ENCODE data around the gene EHD1.

Gene EHD1

DNA sequence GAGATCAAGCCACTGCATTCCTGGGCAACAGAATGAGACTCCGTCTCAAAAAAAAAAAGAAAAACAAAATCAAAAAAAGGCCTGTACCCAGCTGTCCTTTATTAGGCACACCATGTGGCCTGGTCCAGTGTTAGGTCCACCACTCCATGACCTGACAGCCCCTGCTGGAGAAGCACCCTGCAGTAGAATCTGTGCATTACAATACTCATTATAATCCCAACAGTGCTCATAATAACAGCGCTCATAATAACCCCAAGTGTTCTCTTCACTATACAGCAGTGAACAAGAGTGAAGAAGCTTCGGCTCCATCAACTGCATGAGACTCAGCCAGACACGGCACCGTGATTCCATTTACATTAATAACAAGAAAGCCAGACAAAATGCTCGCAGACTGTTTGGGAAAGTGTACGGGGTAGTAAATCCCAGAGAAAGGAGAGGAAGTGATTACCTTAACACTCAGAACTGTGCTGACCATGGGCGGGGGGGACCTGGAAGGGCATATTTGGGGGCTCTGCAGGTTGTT lies 8.9 kb upstream of the EHD1 start:
- TF ChIP-seq, protein P1, sequence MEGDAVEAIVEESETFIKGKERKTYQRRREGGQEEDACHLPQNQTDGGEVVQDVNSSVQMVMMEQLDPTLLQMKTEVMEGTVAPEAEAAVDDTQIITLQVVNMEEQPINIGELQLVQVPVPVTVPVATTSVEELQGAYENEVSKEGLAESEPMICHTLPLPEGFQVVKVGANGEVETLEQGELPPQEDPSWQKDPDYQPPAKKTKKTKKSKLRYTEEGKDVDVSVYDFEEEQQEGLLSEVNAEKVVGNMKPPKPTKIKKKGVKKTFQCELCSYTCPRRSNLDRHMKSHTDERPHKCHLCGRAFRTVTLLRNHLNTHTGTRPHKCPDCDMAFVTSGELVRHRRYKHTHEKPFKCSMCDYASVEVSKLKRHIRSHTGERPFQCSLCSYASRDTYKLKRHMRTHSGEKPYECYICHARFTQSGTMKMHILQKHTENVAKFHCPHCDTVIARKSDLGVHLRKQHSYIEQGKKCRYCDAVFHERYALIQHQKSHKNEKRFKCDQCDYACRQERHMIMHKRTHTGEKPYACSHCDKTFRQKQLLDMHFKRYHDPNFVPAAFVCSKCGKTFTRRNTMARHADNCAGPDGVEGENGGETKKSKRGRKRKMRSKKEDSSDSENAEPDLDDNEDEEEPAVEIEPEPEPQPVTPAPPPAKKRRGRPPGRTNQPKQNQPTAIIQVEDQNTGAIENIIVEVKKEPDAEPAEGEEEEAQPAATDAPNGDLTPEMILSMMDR (conservative IDR thresholded peaks at IDR 0.05; ENCODE audit: low read length), result no peak
- DNase-seq (ENCODE audit: low read depth), result no peak
- H3K4me3 ChIP-seq (ENCODE audit: low read length), result no peak overlapping the region

DNA sequence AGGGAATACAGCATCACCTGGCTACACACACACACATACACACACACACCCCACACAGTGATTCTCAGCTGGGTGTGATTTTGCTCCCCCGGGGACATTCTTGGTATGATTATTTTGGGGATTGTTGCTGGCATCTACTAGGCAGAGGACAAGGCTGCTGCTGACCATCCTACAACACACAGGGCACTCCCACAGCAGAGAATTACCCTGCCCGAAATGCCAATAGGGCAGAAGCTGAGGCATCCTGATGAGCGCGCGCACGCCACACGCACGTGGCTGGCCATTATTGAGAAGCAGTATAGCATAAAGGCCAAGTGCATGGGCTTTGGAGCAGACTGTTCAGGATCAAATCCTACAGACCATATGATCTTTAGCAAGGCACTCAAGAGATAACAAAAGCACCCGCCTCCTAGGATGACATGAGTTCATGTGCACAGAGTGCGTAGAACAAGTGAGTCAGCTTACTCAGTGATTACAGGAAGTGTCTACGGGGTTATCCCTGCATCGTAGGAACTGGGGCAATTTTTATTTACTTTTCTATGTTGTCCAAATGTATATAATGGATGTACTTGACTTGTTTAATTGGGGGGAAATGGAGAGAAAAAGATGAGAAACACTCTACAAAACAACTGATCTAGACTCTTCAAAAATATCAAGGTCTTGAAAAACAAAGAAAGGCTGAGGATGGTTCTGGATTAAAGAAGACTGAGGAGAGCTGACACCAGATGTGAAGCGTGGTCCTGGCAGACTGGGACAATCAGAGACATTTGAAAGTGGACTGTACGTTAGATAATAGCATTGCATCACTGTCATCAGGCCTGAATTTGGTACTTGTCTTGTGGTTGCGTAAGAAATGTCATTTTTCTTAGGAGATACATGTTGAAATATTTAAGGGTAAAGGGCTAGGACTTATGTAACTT lies 7.2 kb upstream of the EHD1 start:
- H3K4me3 ChIP-seq (ENCODE audit: low read length), result no peak overlapping the region
- DNase-seq (ENCODE audit: low read depth), result peak; percentile 85
- TF ChIP-seq, protein P1 (conservative IDR thresholded peaks at IDR 0.05; ENCODE audit: low read length), result no peak

DNA sequence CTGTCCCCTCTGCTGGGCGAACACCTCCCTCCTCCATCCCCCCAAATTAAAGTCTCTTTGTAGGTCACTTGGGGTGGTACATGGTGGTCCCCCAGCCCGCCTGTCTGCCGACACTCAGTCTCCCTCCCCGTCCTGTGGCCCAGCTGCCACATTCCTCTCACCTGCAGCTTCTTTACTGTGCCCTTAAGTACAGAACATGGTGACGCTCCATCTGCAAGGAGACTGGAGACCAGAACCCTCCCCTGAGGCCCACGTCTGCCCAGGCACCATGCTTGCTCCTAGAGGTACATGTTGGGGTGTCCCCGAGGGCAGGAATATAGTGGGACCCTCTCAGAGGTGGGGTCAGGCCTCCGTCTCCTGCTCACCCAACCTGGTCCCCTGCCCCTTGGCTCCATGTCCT lies 5.6 kb upstream of the EHD1 start:
- no peak for DNase-seq (ENCODE audit: low read depth)
- TF ChIP-seq, protein P1 (conservative IDR thresholded peaks at IDR 0.05; ENCODE audit: low read length), result no peak
- no peak overlapping the region for H3K4me3 ChIP-seq (ENCODE audit: low read length)

DNA sequence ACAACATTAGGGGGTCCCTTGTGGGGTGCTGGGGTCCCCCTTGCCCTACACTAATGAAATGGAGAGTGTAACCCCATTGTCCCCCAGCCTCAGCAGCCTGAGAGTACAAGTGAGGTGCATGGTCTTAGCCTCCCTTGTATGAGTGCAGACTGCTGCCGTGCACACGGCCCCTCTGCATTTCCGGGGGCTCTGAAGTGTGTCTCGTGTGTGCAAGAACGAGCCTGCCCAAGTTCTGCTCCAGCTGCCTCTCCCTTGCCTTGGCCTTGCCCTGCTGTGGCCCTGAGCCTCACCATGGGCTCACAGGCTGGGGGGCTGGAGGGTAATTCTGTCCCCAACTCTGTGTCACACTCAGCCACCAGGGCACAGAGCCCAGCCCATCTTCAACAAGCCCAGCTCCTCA lies 5.2 kb upstream of the EHD1 start:
- TF ChIP-seq, protein P1 (conservative IDR thresholded peaks at IDR 0.05; ENCODE audit: low read length), result no peak
- DNase-seq (ENCODE audit: low read depth), result no peak

GRCh38 chr11:64882243-64882642 lies 3.8 kb upstream of the EHD1 start:
- no peak for DNase-seq (ENCODE audit: low read depth)
- TF ChIP-seq, protein P1 (conservative IDR thresholded peaks at IDR 0.05; ENCODE audit: low read length), result no peak
- no peak overlapping the region for H3K4me3 ChIP-seq (ENCODE audit: low read length)

More for the DNA sequence above, 5.2 kb upstream of the EHD1 start:
- no peak overlapping the region for H3K4me3 ChIP-seq (ENCODE audit: low read length)

GRCh38 chr11:64881476-64881875 lies 3.1 kb upstream of the EHD1 start:
- TF ChIP-seq, protein P1 (conservative IDR thresholded peaks at IDR 0.05; ENCODE audit: low read length), result no peak
- no peak for DNase-seq (ENCODE audit: low read depth)
- H3K4me3 ChIP-seq (ENCODE audit: low read length), result no peak overlapping the region

Data from AG10803 (cell line).